HFF-Myc (cell line): Measurements from ENCODE around the gene DAW1.

Source experiments
- DNase-seq: peaks from one replicate; pipeline ENCODE4 v3.0.0-alpha.2; 2011; ENCODE audit warnings: low read depth; ENCODE audit errors: extremely low read depth
- H3K4me3 ChIP-seq: replicated peaks from 2 replicates; pipeline ENCODE4 v1.5.1; 2011; ENCODE audit warnings: low read depth, mild to moderate bottlenecking, control low read depth, low read length
- TF ChIP-seq, protein P1 (sequence below): IDR thresholded peaks from 2 replicates; pipeline ENCODE4 v1.5.1; 2012; ENCODE audit warnings: mild to moderate bottlenecking, low read depth, low read length, control low read depth; ENCODE audit errors: missing control alignments

Gene DAW1

DNA sequence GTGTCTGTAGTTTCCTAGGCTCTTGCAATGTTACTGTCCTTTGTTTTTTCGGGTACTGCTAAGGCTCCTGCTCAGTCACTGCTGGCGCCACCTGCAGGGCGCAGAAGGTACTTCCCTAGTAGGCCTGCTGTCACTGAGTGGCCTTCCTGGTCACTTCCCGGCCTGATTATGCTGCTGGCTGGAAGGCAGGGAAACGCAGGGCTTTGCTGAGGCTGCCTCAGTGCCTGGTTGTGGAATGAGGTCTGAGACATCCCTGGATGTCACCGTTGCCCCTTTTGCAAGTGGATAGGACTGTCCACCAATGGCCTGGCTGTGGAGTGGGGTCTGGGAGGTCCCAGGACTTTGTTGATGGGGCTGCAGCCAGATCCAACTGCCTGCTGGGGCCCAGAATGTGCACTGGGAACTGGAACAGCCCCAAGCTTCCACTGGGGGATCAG lies 13.1 kb downstream of the DAW1 start:
- DNase-seq = peak; percentile 51
- TF ChIP-seq, protein P1, sequence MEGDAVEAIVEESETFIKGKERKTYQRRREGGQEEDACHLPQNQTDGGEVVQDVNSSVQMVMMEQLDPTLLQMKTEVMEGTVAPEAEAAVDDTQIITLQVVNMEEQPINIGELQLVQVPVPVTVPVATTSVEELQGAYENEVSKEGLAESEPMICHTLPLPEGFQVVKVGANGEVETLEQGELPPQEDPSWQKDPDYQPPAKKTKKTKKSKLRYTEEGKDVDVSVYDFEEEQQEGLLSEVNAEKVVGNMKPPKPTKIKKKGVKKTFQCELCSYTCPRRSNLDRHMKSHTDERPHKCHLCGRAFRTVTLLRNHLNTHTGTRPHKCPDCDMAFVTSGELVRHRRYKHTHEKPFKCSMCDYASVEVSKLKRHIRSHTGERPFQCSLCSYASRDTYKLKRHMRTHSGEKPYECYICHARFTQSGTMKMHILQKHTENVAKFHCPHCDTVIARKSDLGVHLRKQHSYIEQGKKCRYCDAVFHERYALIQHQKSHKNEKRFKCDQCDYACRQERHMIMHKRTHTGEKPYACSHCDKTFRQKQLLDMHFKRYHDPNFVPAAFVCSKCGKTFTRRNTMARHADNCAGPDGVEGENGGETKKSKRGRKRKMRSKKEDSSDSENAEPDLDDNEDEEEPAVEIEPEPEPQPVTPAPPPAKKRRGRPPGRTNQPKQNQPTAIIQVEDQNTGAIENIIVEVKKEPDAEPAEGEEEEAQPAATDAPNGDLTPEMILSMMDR = peak; percentile 97
- H3K4me3 ChIP-seq = no peak overlapping the region

DNA sequence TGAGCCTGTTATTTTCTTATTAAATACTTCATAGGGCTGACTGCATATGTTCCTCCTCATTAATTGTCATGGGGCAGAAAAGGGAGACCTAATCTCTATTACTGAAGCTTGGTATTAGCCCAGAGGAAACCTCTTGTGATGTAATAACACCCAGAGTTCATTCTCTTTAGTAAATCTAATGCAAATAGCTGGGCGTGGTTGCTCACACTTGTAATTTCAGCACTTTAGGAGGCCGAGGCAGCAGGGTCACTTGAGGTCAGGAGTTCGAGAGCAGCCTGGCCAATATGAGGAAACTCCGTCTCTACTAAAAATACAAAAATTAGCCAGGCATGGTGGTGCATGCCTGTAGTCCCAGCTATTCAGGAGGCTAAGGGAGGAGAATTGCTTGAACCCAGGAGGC lies 14.7 kb downstream of the DAW1 start:
- DNase-seq = no peak
- no peak overlapping the region for H3K4me3 ChIP-seq

DNA sequence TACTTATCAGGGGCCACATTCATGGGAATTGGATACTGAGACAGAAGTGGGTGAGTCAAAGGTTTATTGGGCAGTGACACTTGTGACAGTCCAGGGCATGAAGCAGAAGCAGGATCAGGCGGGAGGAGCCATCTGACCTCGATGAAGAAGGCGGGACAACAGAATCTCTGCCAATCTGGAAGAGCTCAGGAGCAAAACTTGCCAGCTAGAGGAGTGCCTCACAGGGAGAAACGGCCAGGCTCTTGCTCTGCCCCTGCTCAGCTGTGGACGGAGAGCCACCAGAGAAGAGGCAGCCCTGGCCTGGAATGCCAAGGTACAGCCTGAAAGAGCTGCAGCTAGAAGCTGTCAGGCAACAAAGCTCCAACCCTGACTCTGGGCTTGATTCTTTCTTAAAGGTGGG lies 16.9 kb downstream of the DAW1 start:
- DNase-seq = no peak
- H3K4me3 ChIP-seq = no peak overlapping the region

More for the DNA sequence above, 14.7 kb downstream of the DAW1 start:
- TF ChIP-seq, protein P1 = no peak

GRCh38 chr2:227889336-227889735 lies 17.9 kb downstream of the DAW1 start:
- TF ChIP-seq, protein P1 = no peak
- no peak overlapping the region for H3K4me3 ChIP-seq
- DNase-seq = no peak

More for the DNA sequence above, 16.9 kb downstream of the DAW1 start:
- TF ChIP-seq, protein P1 = no peak

- TF ChIP-seq, protein P1 = peak; percentile 18
- DNase-seq = peak; percentile 27
- H3K4me3 ChIP-seq = no peak overlapping the region
Measured at GRCh38 chr2:227890495-227891079, 19.2 kb downstream of the DAW1 start.

DNA sequence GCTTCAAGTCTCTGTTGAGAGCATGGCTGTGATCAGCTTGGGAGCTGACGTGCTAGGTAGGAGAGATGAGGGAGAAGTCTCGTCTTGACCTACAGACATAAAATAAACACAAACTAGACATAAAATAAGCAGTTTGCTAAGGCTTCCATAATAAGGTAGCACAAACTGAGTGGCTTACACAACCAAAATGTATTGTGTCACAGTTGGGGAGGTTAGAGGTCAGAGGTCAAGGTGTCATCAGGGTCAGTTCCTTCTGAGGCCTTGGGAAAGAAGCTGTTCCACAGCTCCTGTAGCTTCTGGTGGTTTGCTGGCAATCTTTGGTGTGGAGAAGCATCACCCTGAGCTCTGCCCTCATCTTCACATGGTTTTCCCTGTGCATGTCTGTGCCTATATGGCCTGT lies 20.2 kb downstream of the DAW1 start:
- no peak for DNase-seq
- H3K4me3 ChIP-seq = no peak overlapping the region
- TF ChIP-seq, protein P1 = no peak

DNA sequence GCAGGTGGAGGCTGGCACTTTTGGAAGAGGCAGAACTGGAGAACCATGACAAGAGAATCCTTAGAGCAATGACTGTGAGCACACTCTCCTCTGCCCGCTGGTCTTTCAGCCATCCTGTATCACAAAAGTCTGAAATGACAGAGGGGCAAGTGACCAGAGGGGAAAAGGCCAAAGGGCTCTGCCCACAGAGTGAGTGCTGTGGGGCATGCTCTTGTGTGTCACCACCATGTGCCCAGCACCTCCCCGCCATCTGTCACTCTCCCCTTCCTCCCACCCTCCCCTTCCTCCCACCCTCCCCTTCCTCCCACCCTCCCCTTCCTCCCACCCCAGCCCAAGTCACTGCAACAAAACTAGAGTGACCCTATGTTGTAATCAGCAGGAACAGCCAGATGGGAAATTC lies 31.9 kb downstream of the DAW1 start:
- TF ChIP-seq, protein P1 = no peak
- DNase-seq = no peak
- no peak overlapping the region for H3K4me3 ChIP-seq
